HG03196 (cell line): ENCODE measurements around the gene FOXN3.

Source experiments
- ATAC-seq: cut with Tn5 transposase; IDR thresholded peaks from one replicate; pipeline ENCODE4 v1.9.1; 2021; ENCODE audit not compliant: unreplicated experiment

FOXN3 gene

DNA sequence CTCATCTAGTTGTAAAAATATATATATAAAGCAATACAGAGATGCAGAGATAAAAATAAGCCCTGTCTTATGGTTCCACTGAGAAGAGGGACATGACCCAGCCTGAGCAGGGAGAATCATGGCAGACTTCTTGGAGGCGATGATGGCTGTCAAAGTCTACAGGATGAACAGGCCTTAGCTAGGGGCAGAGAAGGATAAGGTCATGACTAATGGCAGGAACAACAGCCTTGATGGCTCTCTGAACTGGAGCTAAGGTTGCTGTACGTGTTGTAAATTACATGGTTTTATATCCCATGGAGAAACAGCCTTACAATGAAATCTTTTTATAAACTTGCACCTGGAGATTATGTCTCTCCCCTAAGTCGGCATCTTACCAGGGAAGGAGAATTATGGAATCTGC lies 32.4 kb downstream of the FOXN3 start:
- ATAC-seq: no peak

DNA sequence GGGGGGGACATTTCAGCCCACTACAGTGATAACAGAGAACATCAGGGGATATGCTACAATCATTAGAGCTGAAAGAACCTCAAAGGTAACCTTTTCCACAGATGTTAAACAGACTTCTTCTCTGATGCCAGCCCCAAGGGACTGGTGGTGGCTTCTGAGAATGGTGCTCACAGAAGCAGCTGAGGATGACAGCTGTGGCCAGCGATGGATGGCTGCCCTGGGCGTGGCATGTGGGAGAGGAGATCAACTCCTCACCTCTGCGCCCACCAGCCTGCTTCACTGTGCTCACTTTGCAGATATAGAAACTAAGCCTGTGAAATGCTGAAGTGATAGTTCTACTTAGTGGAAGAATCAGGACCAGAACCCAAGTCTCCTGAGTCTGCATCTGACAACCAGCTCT lies 33.0 kb downstream of the FOXN3 start:
- ATAC-seq: peak; percentile 90

DNA sequence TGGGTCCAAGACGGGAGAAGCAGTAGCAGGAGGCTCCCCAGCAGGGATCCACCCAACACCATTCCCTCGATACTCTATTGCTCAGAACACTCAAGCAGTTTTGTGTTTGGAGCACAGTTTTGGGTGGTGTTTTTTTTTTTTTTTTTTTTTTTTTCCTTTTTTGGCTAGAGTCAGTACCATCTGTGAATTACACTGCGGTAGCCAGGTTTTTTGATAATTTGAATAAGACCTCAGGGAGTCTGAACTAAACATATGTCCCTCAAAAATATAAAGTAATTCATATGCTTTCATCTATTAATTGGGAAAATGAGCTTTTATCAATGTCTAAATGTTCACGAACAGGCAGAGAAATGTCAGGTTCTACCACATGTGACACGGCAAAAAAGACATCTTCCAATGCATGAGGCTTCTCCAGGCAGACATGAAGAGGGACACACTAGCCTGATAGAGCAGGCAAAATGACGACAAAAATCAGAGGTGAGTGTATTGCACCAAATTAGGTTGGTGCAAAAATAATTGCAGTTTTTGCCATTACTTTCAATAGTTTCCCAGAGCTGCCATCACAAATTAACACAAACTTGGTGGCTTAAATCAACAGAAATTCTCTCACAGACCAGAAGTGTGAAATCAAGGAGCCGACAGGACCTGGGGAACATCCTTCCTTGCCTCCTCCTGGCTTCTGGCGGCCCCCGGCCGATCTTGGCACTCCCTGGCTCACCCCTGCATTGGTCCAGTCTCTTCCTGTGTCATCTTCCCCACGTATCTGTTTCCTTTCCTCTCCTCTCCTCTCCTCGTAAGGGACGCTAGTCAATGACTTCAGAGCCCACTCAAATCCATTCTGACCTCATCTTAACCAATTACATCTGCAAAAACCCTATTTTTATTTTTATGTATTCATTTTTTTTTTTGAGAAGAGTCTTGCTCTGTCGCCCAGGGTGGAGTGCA lies 33.9 kb downstream of the FOXN3 start:
- ATAC-seq: no peak

DNA sequence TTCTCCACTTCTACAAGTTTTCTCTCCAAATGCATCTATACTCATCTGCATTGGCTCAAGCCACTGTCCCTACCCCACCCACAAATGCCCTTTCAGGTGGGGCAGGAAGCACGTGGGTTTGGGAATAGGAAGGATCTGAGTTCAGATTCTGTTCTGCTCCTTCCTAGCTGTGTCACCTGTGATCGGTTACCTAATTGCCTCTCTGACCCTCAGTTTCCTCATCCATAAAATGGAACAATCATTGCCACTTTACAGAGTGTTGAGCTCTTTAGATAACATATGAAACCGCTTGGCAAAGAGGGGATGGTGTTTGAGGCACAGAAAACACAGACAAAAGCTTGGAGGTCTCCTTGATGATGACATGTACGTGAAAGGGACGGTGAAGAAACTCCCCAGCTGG lies 34.5 kb downstream of the FOXN3 start:
- ATAC-seq: no peak

DNA sequence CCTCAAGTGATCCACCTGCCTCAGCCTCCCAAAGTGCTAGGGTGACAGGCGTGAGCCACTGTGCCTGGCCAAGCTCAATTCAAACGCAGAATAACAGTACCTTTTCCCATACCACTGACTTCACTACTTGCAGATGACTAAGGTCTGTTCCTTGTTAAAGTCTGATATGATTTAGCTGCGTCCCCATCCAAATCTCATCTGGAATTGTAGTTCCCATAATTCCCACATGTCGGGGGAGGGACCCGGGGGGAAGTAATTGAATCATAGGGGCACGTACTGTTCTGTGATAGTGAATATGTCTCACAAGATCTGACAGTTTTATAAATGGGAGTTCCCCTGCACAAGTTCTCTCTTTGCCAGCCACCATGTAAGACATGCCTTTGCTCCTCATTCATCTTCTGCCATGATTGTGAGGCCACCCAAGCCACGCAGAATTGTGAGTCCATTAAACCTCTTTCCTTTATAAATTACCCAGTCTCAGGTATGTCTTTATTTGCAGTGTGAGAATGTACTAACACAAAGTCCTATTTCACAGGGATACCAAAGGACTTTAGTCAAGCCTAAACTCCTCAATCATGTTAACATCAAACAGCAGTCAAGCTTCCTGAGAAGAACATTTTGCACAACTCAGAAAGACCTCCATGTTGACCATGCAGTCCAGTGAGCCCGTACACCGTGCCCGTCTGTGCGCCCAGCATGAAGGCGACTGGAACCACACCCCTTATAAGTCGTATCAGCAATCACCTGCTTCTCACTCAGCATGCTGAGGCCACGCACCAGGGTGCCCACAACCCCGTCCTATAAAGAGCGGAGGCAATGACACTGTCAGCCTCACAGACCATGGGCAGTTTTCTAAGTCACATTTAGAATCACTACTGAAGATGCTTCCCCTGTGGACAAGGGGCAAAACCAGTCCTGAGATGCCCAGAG lies 36.9 kb downstream of the FOXN3 start:
- ATAC-seq: no peak

DNA sequence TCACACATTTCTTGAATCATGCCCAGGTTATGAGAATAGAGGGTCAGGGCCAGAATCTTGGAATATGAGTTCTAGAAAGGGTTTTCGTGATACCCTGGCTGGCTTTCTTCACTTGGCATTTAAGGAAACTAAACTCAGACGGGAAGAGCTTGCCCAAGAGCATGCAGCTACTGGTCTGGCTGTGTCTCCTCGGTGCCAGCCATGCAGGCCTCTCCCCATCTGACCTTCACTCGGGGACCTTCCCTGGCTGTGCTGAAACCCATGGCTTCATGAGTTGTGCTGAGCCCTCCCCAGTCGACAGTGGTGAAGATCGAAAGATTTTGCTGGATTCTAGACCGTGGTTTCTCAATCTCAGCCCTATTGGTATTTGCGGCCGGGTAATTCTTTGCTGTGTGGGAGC lies 38.0 kb downstream of the FOXN3 start:
- no peak for ATAC-seq

DNA sequence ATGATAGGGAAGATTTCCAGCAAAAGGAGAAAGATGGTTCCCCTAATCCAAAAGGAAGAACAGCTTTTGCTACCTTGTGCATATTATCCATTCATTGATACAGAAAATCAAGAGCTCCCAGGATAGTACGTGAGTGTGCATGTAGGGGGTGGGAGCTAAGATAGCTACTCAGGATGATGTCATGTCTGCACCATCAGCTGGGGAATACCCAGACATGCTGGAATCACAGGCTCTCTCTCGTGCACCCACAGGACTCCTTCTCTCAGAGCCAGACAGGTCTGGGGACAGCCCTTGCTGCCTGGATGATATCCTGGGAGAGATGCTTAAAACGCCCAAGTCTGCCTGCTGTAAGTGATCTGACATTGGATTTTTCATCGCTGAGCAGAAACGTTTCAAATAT lies 38.9 kb downstream of the FOXN3 start:
- no peak for ATAC-seq

DNA sequence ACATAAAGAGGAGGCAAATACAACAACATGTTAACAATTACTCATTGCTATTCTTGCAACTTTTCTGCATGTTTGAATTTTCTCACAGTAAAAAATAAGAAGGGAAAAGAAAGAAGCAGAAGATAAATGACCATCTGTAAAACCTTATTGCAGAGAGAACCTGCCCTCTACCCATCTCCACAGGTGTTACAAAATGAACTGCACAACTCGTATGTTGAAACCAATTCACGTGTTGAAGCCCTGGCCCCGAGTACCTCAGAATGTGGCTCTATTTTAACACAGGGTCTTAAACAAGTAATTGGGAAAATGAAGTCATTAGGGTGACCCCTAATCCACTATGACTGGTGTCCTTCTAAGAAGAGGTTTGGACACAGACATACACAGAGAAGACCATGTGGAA lies 39.5 kb downstream of the FOXN3 start:
- no peak for ATAC-seq

DNA sequence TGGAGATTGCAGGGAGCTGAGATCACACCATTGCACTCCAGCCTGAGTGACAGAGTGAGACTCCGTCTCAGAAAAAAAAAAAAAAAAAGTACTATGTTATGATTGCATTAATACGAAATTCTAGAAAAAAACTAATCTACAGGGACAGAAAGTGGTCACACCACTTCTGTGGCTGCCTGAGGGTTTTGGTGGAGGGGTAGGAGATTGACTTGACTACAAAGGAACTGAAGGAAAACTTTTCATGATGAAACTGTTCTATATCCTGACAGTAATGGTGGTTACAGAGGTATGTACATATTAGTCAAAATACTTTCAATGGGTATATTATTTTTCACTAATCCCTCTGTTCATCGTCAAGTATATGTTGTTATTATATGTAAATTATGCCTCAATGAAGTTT lies 42.1 kb downstream of the FOXN3 start:
- no peak for ATAC-seq

DNA sequence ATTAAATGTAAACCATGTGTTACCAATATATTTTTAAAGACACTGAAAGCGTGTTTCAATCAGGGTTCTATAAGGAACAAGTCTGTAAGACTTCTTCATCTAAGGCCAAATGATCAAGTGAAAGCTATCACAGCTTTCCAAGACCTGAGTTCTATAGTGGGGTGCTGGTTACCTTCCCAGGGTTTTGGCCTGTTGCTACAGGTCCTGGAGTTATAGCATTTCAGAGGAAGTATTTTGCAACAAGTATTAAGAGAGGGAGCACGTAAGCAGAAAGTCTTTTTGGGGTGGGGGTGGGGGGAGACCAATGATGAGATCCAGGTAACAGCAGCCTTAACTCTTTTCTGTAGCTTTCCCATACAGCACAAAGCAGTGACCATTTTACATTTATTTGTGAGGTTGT lies 43.8 kb downstream of the FOXN3 start:
- no peak for ATAC-seq

DNA sequence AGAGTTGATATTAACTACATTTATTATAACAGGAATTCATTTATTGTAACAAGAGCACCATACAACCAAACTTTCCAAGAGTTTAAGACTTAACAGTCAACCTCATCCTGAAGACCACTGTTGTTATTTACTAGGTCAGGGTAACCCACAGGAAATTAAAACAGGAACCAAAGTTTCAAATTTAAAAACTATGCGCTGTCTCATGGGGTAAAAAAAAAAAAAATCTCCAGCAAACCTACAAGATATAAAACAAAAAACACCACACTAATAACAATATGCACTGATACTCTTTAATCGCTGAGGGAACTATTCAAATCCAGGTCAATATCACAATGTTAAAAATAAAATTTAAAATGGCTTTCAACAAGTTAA lies 44.5 kb downstream of the FOXN3 start:
- ATAC-seq: no peak

DNA sequence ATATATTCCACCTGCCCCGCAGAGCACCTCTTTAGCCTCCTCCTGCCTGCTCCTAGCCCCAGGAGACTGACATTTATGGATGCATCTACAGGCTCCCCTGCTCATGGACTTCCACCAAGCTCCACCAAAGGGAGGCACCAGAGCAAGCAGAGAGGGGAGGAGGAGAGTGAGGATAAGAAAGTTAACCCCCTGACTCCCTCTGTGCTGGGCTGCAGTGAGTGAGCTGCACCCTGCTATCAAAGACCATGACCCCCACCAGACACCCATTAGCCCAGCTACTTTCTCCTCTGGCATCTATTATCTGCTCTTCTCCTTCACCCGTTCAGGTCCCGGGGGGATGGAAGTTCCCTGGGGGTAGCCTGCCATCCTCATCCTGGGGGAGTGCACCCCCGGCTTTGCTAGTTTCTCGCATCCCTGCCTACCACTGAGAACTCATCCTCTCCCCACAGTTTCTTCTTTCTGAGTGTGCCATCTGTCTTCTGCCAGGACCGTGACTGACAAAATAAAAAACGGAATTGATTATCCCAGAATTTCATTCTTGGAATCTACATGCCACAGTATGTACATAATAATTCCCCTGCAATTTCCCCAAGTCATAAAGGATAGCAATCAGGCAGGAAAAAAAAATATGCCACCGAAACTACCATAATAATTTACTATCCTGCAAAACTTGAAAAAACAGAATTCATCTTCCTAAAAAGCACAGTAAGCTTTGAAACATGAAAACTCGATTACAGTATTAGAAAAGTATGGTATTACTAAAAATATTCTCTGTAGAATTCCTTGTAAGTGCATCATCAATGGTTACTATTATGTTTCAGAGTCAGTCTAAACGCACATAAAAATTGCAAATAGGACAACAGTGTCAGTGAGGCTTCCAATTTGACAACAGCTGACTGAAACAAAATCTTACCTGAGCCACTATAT lies 45.2 kb downstream of the FOXN3 start:
- ATAC-seq: no peak

DNA sequence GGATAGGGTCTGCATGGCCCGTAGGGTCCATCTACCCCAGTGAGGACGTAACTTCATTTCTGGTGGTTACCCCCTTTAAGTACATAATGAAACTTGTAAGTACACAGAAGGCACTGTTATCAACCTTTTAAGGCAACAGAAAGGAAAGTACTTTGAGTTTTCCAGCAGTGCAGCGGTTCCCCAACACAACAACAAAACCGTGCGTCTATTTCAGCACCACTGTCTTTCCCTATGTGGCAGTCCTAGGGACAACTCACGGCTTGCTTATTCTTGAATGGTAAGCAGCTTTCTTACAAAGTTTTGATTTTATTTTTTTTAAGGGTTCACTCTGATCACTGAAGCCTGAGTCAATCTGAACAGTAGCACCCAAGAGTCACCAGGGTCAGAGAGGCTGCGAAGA lies 46.3 kb downstream of the FOXN3 start:
- no peak for ATAC-seq

DNA sequence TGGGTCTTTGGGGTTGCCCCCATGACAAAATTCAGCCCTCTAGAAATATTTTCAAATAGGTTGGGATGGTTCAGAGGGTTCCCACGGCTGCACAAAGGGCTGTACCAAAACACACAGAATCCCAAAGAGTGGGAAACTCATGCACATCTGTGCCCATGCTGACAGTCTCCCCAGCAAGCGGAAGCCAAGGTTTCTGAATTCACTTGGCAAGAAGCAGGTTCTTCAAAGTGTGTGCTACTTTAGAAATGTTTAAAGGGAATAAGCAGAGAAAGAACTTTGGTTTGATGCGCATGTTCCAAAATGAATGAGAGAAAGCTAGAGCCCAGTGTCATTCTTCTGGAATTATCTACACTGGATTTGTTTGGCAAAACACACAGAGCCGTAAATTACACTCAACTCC lies 46.7 kb downstream of the FOXN3 start:
- no peak for ATAC-seq

DNA sequence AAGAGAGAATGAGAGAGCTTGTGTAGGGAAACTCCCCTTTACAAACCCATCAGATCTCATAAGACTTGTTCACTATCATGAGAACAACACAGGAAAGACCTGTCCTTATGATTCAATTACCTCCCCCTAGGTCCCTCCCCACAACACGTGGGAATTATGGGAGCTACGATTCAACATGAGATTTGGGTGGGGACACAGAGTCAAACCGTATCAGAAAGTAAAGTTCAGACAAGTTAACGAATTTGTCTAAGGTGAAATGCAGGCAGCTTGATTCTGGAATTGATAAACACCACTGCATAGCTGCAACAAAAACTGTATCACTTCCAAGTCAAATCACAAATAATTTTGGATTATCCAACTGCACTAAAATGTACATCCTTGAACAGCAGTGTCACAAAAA lies 47.4 kb downstream of the FOXN3 start:
- no peak for ATAC-seq

DNA sequence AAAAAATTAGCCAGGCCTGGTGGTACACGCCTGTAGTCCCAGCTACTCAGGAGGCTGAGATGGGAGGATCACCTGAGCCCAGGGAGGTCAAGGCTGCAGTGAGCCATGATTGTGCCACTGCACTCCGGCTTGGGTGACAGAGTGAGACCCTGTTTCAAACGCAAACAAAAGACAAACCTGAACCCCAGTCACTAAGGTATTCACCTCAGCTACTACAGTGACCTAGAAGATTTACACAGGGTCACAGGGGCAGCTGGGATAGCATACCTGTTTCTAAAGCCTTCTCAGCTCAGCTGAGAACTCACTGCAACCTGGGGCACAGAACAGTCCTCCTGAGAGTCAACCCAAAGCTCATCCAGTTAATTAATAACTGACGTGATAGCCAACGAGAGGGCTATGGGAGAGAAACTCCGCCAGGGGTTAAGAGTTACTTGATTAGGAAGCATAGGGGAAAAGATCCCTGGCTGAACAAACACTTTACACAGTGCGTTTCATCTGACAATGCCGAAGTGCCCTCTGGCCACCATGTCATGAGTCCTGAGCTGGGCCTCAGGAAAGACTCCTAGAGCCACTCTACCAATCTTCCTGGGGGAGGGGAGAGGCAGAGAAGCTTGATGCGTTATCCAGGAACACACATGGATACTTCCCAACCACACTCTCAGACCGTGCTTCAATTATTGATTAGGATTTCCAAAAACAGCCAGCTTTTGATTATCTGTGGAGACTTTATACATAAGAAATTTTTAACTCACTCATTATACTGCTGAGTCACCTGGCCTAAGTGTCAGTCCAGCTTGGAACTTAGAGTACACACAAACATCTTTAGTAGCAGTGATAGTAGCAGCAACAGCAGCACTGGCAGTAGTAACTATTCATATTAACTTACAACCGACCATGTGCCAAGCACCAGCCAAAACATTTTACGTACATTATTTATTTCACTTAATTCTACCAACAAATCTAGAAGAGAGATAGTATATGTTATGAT lies 48.2 kb downstream of the FOXN3 start:
- no peak for ATAC-seq

DNA sequence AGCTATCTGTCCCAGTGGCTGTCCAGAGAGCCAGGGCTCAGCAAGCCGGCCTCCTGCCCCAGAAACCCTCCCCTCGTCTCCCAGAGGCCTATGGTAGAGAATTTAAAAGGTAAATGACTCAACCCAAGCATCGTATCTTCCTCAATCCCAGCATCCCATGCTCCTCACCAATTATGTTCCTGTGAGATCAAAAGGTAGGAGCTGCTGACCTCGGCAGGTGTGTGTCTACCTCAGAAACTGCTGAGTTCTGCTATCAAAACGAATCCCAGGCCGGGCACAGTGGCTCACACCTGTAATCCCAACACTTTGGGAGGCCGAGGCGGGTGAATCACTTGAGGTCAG lies 49.3 kb downstream of the FOXN3 start:
- no peak for ATAC-seq

DNA sequence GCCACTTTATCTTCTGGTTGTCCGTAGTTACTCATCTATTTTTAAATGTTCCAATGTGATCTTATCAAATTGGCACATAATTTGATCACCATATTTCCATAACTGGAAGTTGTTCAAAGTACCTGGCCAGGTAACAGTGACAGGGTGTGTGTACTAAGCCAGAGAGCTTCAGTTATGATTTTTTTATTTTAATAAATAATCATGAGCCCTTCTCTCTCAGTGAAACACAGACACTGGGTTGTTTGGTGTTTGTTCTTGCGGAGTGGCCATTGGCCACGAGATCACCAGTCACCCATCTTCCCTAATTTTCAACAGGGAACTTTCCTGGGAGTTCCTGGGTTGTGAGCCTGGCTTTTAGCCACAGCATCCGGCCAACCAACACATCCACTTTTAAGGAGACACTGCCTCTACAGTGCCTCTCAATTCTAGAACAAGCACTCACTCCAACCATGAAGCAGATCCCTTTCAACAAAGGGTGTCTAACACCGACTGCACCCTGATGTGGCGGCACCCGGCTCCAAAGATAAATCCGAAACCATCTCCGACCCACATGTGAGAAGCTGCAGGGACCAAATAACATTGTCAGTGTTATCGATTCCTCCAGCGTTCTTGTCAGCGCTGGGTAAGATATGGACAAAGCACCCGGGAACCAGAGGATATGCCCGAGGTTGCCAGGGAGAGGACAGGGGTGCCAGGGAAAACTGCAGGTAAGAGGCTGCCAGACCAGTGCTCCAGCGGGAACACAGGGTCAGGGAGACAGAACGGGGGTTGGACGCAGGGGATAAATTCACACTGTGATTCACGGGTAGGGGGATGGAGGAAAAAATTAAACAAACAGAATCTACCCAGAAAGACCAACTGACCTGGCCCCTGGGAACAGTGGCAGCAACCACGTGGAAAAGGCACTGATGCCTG lies 49.9 kb downstream of the FOXN3 start:
- no peak for ATAC-seq
